Upper lobe of left lung (tissue), 4 donors: Measurements from ENCODE around the gene ABCF3.

ENCODE experiments used
- POLR2A ChIP-seq, 4 donors: fragments of 450-650 bp; IDR thresholded peaks; one replicate each; pipeline ENCODE4 v1.5.1; 2016 to 2017; ENCODE audit warnings: antibody characterized with exemption in 4 of 4, mild to moderate bottlenecking in 2 of 4
- POLR2AphosphoS5 ChIP-seq, 2 donors: sonication (generic); formaldehyde crosslinking; IDR thresholded peaks; one replicate each; pipeline ENCODE4 v1.5.1; 2017; ENCODE audit warnings: antibody characterized with exemption in 2 of 2
- TF ChIP-seq, protein P1 (sequence below), 6 experiments: fragments of 450-650 bp in 4 of 6; fragments of 200-600 bp in 2 of 6; sonication (generic) in 2 of 6; IDR thresholded peaks; one replicate each; pipeline ENCODE4 v1.5.1; 2016 to 2019; ENCODE audit warnings: antibody characterized with exemption in 6 of 6

DNA sequence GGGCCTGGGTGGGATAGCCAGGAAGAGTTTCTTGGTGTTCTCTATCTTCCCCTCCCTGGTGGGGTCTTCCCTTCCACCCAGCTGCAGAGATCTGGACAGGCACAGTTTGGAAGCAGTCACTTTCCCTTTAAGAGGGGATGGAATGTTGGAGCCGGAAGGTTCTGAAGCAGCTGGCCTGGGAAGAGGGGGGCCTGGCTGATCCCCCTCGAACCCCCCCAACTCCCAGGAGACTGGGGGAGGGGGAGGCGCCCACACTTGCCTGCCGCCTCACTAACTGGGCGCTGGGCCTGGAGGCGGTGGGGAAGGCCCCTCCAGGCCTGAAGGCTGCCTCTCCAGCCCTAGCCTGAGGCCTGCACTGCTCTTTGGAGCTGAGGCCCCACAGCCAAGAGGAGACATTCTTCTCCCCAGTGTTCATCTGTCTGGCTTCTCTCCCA lies 29.5 kb upstream of the ABCF3 start:
- TF ChIP-seq POLR2A (IDR thresholded peaks at IDR 0.05) = no peak
- TF ChIP-seq, protein P1, sequence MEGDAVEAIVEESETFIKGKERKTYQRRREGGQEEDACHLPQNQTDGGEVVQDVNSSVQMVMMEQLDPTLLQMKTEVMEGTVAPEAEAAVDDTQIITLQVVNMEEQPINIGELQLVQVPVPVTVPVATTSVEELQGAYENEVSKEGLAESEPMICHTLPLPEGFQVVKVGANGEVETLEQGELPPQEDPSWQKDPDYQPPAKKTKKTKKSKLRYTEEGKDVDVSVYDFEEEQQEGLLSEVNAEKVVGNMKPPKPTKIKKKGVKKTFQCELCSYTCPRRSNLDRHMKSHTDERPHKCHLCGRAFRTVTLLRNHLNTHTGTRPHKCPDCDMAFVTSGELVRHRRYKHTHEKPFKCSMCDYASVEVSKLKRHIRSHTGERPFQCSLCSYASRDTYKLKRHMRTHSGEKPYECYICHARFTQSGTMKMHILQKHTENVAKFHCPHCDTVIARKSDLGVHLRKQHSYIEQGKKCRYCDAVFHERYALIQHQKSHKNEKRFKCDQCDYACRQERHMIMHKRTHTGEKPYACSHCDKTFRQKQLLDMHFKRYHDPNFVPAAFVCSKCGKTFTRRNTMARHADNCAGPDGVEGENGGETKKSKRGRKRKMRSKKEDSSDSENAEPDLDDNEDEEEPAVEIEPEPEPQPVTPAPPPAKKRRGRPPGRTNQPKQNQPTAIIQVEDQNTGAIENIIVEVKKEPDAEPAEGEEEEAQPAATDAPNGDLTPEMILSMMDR (IDR thresholded peaks at IDR 0.05) = no peak
- peak in 1 of 2 donors; percentile 47 for TF ChIP-seq POLR2AphosphoS5 (IDR thresholded peaks at IDR 0.05)
